LNCaP clone FGC (cell line): ENCODE data around the gene RBFA.

Source experiments
- DNase-seq: peaks from one replicate; pipeline ENCODE4 v3.0.0-alpha.2; 2011; ENCODE audit warnings: low read depth
- H3K4me3 ChIP-seq: 2 replicates; pipeline ENCODE4 v1.5.1; 2011; ENCODE audit warnings: mild to moderate bottlenecking, low read depth, low read length, control low read depth
- TF ChIP-seq, protein P1 (sequence below): IDR thresholded peaks from 2 replicates; pipeline ENCODE4 v1.5.1; 2012; ENCODE audit warnings: mild to moderate bottlenecking; ENCODE audit not compliant: control insufficient read depth, insufficient read depth; ENCODE audit errors: extremely low read depth

Gene RBFA

GRCh38 chr18:80034068-80034851 lies at the start of gene RBFA:
Gene RBFA, plus strand, starts transcription at chr18:80034434. Its CDS starts 62 bp downstream, at chr18:80034496.
- peak within 1 kb of the TSS; percentile 93 for H3K4me3 ChIP-seq
- peak; percentile 90 for DNase-seq
- TF ChIP-seq, protein P1, sequence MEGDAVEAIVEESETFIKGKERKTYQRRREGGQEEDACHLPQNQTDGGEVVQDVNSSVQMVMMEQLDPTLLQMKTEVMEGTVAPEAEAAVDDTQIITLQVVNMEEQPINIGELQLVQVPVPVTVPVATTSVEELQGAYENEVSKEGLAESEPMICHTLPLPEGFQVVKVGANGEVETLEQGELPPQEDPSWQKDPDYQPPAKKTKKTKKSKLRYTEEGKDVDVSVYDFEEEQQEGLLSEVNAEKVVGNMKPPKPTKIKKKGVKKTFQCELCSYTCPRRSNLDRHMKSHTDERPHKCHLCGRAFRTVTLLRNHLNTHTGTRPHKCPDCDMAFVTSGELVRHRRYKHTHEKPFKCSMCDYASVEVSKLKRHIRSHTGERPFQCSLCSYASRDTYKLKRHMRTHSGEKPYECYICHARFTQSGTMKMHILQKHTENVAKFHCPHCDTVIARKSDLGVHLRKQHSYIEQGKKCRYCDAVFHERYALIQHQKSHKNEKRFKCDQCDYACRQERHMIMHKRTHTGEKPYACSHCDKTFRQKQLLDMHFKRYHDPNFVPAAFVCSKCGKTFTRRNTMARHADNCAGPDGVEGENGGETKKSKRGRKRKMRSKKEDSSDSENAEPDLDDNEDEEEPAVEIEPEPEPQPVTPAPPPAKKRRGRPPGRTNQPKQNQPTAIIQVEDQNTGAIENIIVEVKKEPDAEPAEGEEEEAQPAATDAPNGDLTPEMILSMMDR, result peak; percentile 38

- H3K4me3 ChIP-seq, result no peak overlapping the region
- DNase-seq, result no peak
- TF ChIP-seq, protein P1, result no peak
These were observed 49.1 kb upstream of the RBFA start for GRCh38 chr18:79985172-79985571.

- H3K4me3 ChIP-seq, result peak overlapping the region; percentile 72
- DNase-seq, result no peak
- TF ChIP-seq, protein P1, result no peak
These were observed 47.5 kb upstream of the RBFA start for GRCh38 chr18:79986726-79987125.

DNA sequence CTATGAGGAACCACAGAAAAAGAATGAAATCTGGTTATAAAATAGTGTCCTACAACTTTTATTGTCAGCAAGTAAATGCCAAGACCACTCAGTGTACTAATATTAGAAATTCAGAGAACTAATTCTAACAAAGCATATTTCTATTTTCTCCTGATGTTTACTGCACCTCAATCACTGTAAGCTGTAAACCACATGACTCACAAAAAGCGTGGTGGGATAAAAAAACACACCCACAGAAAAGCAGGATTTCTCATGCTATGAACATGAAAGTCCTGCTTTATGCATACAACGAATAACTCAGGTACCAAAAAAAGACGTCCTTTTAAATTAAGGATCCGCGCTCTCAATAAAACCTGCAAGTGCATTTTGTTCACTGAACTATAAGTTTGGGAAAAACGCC lies 46.7 kb upstream of the RBFA start:
- H3K4me3 ChIP-seq, result peak overlapping the region; percentile 72
- TF ChIP-seq, protein P1, result no peak
- no peak for DNase-seq

- peak overlapping the region; percentile 72 for H3K4me3 ChIP-seq
- TF ChIP-seq, protein P1, result peak; percentile 56
- no peak for DNase-seq
These were observed 46.2 kb upstream of the RBFA start for GRCh38 chr18:79988071-79988450.

- peak; percentile 65 for DNase-seq
- TF ChIP-seq, protein P1, result no peak
- H3K4me3 ChIP-seq, result peak within 1 kb of the TSS; percentile 72
These were observed 45.6 kb upstream of the RBFA start, which contains the start of gene TXNL4A for GRCh38 chr18:79988451-79989194. Gene TXNL4A, minus strand, starts transcription at chr18:79988563. Its CDS starts 171 bp downstream, at chr18:79988392.

- peak overlapping the region; percentile 72 for H3K4me3 ChIP-seq
- TF ChIP-seq, protein P1, result no peak
- no peak for DNase-seq
These were observed 45.1 kb upstream of the RBFA start for GRCh38 chr18:79989195-79989497.
